Thyroid gland (tissue), 4 donors: ENCODE data around the gene GRIN2A. TPM values are rescaled to one million over a fixed set of nuclear protein-coding genes. Genes with fewer than 3 reads are reported as not detected.

Experiments
- DNase-seq, 2 donors: peaks; one replicate each; pipeline ENCODE4 v3.0.0-alpha.2; 2019
- H3K27ac ChIP-seq, 3 donors: fragments of 200-600 bp; sonication (generic); 1 replicate in 2 of 3; 2 replicates in 1 of 3; pipeline ENCODE4 v1.5.1; 2016 to 2019; ENCODE audit warnings: mild to moderate bottlenecking in 1 of 3, moderate library complexity in 1 of 3
- H3K27me3 ChIP-seq: fragments of 200-600 bp; sonication (generic); one replicate; pipeline ENCODE4 v1.5.1; 2019
- H3K36me3 ChIP-seq, 2 donors: fragments of 200-600 bp; sonication (generic); one replicate each; pipeline ENCODE4 v1.5.1; 2016 to 2019
- H3K4me1 ChIP-seq, 2 donors: fragments of 200-600 bp; sonication (generic); one replicate each; pipeline ENCODE4 v1.5.1; 2017 to 2019
- H3K4me3 ChIP-seq, 3 donors: fragments of 200-600 bp; sonication (generic); replicated peaks in 1 of 3; 1 replicate in 2 of 3; 2 replicates in 1 of 3; pipeline ENCODE4 v1.5.1; 2016; ENCODE audit warnings: mild to moderate bottlenecking in 1 of 3
- H3K9me3 ChIP-seq: fragments of 200-600 bp; sonication (generic); one replicate; pipeline ENCODE4 v1.5.1; 2017
- CTCF ChIP-seq, 6 experiments: fragments of 200-600 bp in 3 of 6; fragments of 450-650 bp in 3 of 6; sonication (generic) in 3 of 6; IDR thresholded peaks; one replicate each; pipeline ENCODE4 v1.5.1; 2016 to 2019; ENCODE audit warnings: antibody characterized with exemption in 6 of 6, mild to moderate bottlenecking in 2 of 6, inconsistent platforms in 1 of 6, moderate library complexity in 1 of 6
- POLR2A ChIP-seq, 2 donors: fragments of 450-650 bp; IDR thresholded peaks; one replicate each; pipeline ENCODE4 v1.6.1; 2017; ENCODE audit warnings: antibody characterized with exemption in 2 of 2, mild to moderate bottlenecking in 2 of 2, moderate library complexity in 1 of 2
- WGBS, 2 donors: methylation state at CpG; one replicate each; pipeline ENCODE4 v1.1.5; 2017; 5-methylcytosine and 5-hydroxymethylcytosine counted together
- intact Hi-C: fragments of 100-400 bp; cut with DNase I; formaldehyde crosslinking; loops from one replicate; pipeline ENCODE4 v1.15.1; 2023
- total RNA-seq, 4 donors: library from RNA; depleted of rRNA; stranded (reverse); fragments of >200 nt; gene quantifications; one replicate each; pipeline ENCODE4 v1.2.3, GENCODE V29; 2016

The GRIN2A gene
- total RNA-seq, 4 donors from 2014 or later, result 0.11 to 1.3 (median 0.53) TPM

DNA sequence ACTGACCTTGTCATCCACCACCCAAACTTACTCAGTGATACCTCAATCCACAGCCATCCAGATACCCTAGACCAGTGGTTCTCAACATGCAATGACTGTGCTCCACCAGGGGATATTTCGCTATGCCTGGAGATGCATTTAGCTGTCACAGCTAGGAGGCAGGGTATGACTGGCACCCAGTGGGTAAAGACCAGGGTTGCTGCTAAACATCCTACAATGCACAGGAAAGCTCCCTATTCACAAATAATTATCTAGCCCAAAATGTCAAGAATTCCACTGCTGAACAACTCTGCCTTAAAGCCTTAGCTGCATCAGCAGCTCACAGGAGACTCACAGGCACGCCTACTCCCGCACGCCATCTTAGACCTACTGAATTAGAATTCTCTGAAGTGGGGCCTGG, 212.6 kb downstream of the GRIN2A start:
- no peak for DNase-seq
- no peak for TF ChIP-seq POLR2A (IDR thresholded peaks at IDR 0.05)
- TF ChIP-seq CTCF (IDR thresholded peaks at IDR 0.05), result no peak
- H3K27me3 ChIP-seq, result no peaks in the 10 kb centered on the region
- no peak overlapping the region for H3K4me3 ChIP-seq
- H3K27ac ChIP-seq, result no peak overlapping the region
- H3K4me1 ChIP-seq, result no peaks in the 10 kb centered on the region
- 89 to 92% methylated on average over 4 of the region's 4 CpGs for WGBS, 2 donors
- intact Hi-C loops, result no loop called here
- H3K36me3 ChIP-seq, result no peaks in the 10 kb centered on the region
- no peaks in the 10 kb centered on the region for H3K9me3 ChIP-seq

DNA sequence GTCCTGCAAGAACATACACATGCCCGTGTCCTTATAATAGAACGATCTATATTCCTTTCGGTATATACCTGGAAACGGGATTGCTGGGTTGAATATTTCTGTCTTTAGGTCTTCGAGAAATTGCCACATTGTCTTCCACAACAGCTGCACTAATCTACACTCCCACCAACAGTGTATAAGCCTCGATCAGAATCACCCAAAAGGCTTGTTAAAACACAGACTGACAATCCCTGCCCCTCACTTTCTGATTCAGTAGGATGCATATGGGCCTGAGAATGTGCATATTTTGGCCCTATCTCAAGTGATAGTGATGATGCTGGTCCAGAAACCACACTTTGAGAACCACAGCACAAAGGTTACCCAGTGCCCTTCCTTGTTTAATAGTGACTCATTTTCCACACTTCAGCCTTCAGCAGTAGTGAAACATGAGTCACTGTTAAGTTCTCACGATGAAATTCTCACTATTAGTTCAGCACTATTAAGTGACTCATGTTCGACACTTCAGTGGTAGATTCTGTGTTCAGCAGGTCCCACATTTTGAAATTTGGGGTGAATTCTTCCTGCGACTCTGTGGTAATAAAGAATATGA, 215.6 kb downstream of the GRIN2A start:
- Histone ChIP-seq H3K9me3 (no peaks in the 10 kb centered on the region), H3K27me3 (no peaks in the 10 kb centered on the region), H3K4me1 (no peaks in the 10 kb centered on the region), H3K36me3 (no peaks in the 10 kb centered on the region), H3K4me3 (no peak overlapping the region), H3K27ac (no peak overlapping the region)
- DNase-seq, result no peak
- TF ChIP-seq POLR2A (IDR thresholded peaks at IDR 0.05) (no peak), CTCF (IDR thresholded peaks at IDR 0.05) (no peak)
- 85 to 92% methylated on average over 9 of the region's 9 CpGs for WGBS, 2 donors
- intact Hi-C loops, result no loop called here

DNA sequence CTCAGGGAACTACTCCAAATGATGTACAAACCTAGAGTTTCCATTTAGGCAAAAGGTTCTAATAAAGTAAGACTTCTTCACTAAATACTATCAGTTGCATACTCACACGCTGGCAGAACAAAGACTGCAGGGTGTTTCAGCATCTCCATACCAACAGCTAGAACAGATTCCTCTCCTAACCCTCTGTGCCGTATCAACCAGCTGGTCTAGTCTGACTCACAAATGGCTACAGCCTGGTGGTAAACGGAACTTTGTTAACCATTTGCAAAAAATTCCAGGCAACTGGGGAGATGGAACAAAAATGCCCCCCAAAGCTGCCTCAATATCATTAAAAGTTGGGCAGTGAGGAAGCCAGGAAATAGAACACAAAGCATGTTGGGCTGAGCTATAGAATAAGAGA, 217.1 kb downstream of the GRIN2A start:
- Histone ChIP-seq H3K27ac (no peak overlapping the region), H3K36me3 (no peaks in the 10 kb centered on the region), H3K4me3 (no peak overlapping the region), H3K4me1 (no peaks in the 10 kb centered on the region), H3K9me3 (no peaks in the 10 kb centered on the region), H3K27me3 (no peaks in the 10 kb centered on the region)
- DNase-seq, result no peak
- WGBS, 2 donors, result 70% methylated on average over 3 of the region's 3 CpGs
- intact Hi-C loops, result no loop called here
- TF ChIP-seq POLR2A (IDR thresholded peaks at IDR 0.05), result no peak
- TF ChIP-seq CTCF (IDR thresholded peaks at IDR 0.05), result no peak

- no peak for DNase-seq
- Histone ChIP-seq H3K27ac (no peak overlapping the region), H3K4me3 (no peak overlapping the region), H3K4me1 (no peaks in the 10 kb centered on the region), H3K36me3 (no peaks in the 10 kb centered on the region), H3K27me3 (no peaks in the 10 kb centered on the region), H3K9me3 (no peaks in the 10 kb centered on the region)
- 88 to 91% methylated on average over 6 of the region's 6 CpGs for WGBS, 2 donors
- intact Hi-C loops, result no loop called here
- TF ChIP-seq POLR2A (IDR thresholded peaks at IDR 0.05), result no peak
- TF ChIP-seq CTCF (IDR thresholded peaks at IDR 0.05), result no peak
Observed at GRCh38 chr16:9964426-9964825, 217.8 kb downstream of the GRIN2A start.

GRCh38 chr16:9957433-9957832, 224.8 kb downstream of the GRIN2A start:
- Histone ChIP-seq H3K9me3 (no peaks in the 10 kb centered on the region), H3K36me3 (no peaks in the 10 kb centered on the region), H3K4me3 (no peak overlapping the region), H3K27ac (no peak overlapping the region), H3K4me1 (no peaks in the 10 kb centered on the region), H3K27me3 (no peaks in the 10 kb centered on the region)
- no peak for DNase-seq
- 82 to 92% methylated on average over 5 of the region's 5 CpGs for WGBS, 2 donors
- intact Hi-C loops, result no loop called here
- TF ChIP-seq CTCF (IDR thresholded peaks at IDR 0.05) (no peak), POLR2A (IDR thresholded peaks at IDR 0.05) (no peak)
